Measurements from ENCODE around the gene OBSL1.

DNA sequence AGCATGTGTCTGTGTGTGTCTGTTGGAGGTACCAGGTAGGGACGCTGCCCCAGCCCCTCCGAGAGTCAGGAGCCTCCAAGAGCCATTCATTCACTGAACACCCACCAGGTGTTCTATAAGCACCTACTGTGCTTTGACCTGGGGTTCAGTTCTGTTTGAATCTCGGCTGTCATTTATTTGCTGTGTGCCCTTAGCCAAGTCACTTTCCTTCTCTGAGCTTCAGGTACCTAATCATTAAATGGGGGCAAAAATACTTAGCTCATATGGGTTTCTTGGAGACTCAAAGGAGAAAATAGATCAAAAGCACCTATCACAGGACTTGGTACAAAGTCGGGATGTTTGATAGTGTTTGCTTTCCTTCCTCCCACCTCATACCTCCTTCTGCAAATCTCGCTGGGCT is 43.9 kb downstream of the OBSL1 start:
- TF ChIP-seq SP1 (IDR thresholded peaks at IDR 0.05) = no peak
- TF ChIP-seq FOXM1 (IDR thresholded peaks at IDR 0.05; ENCODE audit: borderline replicate concordance) = no peak
- no peak for TF ChIP-seq FOXA1 (IDR thresholded peaks at IDR 0.05)
- no peak for TF ChIP-seq ELF4 (IDR thresholded peaks at IDR 0.05)
- TF ChIP-seq LEF1 (IDR thresholded peaks at IDR 0.05; ENCODE audit: borderline replicate concordance) = no peak
- no peak for TF ChIP-seq HDGF (IDR thresholded peaks at IDR 0.05; ENCODE audit: borderline replicate concordance)
- TF ChIP-seq BHLHE40 (IDR thresholded peaks at IDR 0.05; ENCODE audit: borderline replicate concordance) = no peak
- no peak for TF ChIP-seq L3MBTL2 (conservative IDR thresholded peaks at IDR 0.05)
- TF ChIP-seq, protein P1, sequence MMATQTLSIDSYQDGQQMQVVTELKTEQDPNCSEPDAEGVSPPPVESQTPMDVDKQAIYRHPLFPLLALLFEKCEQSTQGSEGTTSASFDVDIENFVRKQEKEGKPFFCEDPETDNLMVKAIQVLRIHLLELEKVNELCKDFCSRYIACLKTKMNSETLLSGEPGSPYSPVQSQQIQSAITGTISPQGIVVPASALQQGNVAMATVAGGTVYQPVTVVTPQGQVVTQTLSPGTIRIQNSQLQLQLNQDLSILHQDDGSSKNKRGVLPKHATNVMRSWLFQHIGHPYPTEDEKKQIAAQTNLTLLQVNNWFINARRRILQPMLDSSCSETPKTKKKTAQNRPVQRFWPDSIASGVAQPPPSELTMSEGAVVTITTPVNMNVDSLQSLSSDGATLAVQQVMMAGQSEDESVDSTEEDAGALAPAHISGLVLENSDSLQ (IDR thresholded peaks at IDR 0.05) = no peak
- no peak for TF ChIP-seq FOXK2 (IDR thresholded peaks at IDR 0.05)
- TF ChIP-seq SUZ12 (IDR thresholded peaks at IDR 0.05) = no peak
- no peak for TF ChIP-seq ARNT (IDR thresholded peaks at IDR 0.05)
